ENCODE data around the gene TM9SF4.
"Not testable (repeated sequence)": the region's sequence is repeated elsewhere in the genome, so short reads cannot be mapped to it uniquely, and the experiment has no call there.

The TM9SF4 gene

DNA sequence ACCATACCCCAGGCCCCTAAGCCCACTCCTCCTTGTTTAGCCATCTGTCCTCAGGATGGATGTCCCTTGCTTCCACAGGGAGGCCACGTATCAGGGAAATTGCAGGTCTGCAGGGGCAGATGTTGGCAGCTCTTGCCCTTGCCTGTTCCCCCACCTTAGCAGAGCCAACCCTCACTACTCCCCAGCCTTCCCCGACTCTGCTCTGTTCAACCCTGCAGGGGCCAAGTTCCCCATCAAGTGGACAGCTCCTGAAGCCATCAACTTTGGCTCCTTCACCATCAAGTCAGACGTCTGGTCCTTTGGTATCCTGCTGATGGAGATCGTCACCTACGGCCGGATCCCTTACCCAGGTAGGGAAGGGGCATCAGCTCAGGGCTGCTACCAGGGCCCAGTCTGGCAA lies 10.7 kb upstream of the TM9SF4 start:
- no peak for DNase-seq

GRCh38 chr20:32108814-32109391 lies 611 bp upstream of the TM9SF4 start:
- no peak for DNase-seq

DNA sequence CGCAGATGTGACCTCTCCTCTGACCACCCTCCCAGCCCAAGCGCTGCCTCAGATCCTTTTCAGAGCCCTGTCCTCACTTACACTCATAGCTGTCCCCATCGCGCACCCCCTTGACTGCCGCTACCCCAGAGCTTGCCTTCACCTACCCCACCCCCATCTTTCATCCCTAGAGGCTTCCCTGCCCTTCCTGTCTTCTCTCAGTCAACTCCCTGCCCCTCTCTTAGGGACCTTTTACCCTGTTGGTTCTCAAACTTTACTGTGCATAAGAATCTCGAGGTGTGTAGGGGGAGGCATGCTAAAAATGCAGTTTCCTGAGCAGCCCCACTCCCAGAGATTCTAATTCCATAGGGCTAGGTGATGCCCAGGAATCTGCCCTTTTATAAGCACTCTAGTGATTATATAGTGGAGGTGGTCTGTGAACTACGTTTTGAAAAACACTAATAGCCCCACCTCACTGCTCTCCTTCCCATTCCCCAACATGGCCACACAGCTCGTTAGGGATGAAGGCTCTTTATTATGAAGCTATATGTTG lies 725 bp downstream of the TM9SF4 start:
- no peak for DNase-seq

DNA sequence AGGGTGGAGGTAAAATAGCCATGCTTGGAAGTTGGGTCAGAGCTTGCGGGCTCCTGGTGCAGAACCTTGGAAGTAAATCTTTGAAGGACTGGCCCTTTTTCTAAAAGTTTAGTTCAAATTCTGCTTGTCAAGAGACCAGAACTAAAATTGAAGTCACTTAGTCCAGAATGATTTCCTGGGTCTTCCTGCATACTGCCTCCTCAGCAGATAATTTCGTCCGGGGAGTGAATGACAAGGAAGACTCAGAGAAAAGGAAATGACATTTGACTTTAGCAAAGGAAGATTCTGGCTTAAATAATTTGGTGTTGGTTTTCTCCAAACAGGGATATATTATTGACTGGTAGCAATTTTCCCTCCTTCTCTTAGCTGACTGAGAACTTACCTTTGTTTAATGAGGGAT lies 1.2 kb downstream of the TM9SF4 start:
- no peak for DNase-seq

GRCh38 chr20:32111156-32111686 lies 1.7 kb downstream of the TM9SF4 start:
- no peak for DNase-seq

GRCh38 chr20:32111753-32112152 lies 2.2 kb downstream of the TM9SF4 start:
- DNase-seq, result no peak

GRCh38 chr20:32112841-32113240 lies 3.3 kb downstream of the TM9SF4 start:
- DNase-seq, result no peak

- no peak for DNase-seq
Measured at GRCh38 chr20:32113591-32114260, 4.2 kb downstream of the TM9SF4 start.

DNA sequence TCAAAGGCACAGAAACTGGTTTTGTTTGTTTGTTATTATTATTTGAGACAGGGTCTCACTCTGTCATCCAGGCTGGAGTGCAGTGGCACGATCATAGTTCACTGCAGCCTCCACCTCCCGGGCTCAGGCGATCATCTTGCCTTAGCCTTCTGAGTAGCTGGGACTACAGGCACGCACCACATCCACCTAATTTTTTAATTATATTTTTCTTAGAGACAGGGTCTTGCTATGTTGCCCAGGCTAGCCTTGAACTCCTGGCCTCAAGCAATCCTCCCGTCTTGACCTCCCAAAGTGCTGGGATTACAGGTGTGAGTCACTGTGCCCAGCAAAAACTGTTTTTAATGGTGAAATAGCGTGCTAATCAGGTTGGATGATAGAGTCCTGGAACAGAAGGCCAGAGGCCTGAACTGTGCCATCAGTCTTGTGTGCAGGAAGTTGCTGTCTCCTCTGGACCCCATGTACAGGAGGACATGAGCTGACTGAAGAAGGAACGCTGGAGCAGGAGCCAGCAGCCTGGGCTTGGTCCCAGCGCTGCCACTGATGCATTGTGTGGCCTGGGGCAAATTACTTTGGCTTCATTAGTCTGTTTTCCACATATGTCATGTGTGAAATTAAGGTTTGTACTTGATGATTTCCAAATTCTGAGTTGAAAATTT lies 4.9 kb downstream of the TM9SF4 start:
- no peak for DNase-seq

- no peak for DNase-seq
Measured at GRCh38 chr20:32115211-32115767, 5.8 kb downstream of the TM9SF4 start.

GRCh38 chr20:32116079-32116521 lies 6.6 kb downstream of the TM9SF4 start:
- DNase-seq, result no peak

GRCh38 chr20:32116796-32117195 lies 7.3 kb downstream of the TM9SF4 start:
- not testable (repeated sequence) for DNase-seq

DNA sequence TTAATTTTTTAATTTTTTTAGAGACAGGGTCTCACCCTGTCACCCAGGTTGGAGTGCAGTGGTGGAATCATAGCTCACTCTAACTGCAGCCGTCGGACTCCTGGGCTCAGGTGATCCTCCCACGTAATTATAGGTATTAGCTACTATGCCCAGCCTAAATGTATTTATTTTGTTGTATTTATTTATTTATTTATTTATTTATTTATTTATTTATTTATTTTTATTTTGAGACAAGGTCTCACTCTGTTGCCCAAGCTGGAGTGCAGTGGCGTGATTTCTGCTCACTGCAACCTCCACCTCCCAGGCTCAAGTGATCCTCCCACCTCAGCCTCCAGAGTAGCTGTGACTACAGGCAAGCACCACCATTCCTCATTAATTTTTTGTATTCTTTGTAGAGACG lies 8.9 kb downstream of the TM9SF4 start:
- DNase-seq, result not testable (repeated sequence)

DNA sequence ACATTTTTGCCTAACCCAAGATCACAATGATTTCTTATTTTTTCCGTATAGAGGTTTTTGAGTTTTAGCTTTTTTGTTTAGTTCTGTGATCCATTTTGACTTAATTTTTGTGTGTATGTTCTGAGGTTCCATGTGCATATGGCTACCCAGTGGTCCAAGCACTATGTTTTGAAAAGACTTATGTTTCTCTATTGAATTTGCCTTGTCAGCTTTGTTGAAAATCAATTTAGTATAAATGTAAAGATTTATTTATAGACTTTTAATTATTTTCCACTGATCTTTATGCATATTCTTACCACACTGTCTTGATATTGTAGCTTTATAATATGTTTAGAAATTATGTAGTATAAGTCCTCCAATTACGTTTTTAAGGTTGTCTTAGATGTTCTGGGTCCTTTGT lies 10.2 kb downstream of the TM9SF4 start:
- no peak for DNase-seq

GRCh38 chr20:32121908-32122307 lies 12.4 kb downstream of the TM9SF4 start:
- not testable (repeated sequence) for DNase-seq

GRCh38 chr20:32123088-32123487 lies 13.6 kb downstream of the TM9SF4 start:
- DNase-seq, result no peak

DNA sequence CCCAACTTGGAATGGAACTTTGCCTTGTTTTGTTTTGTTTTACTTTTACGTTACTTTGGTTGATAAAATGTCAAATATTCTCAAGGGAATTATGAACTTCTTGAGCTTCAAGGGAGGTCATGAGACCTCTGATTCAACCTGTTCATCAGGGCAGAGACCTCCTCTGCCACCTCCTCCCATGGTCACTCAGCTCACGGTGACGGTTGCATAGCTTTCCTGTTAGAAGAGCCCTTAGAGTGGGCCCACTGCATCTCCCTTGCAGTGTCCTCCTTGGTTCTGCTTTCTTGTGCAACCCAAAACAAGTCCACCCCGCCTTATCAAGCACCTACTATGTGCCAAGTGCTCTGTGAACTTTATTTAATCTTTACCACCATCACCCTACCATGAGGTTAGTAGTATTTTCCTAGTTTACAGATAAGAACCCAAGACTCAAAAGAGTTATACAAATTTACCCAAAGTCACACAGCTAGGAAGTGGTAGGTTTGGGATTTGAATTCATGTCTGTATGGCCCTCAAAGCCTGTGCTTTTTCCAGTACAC lies 15.5 kb downstream of the TM9SF4 start:
- DNase-seq, result no peak

DNA sequence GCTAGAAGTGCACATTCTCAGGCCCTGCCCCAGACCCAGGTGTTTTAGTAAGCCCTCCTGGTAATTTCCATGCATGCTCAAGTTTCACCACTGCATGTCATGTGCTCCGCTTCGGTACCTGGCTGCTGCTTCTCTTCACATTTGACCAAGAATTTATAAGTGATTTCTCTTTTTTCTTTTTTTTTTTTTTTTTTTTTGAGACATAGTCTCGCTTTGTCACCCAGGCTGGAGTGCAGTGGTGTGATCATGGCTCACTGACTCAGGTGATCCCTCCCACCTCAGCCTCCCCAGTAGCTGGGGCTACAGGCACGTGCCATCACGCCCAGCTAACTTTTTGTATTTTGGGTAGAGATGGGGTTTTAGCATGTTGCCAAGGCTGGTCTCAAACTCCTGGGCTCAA lies 16.0 kb downstream of the TM9SF4 start:
- no peak for DNase-seq

DNA sequence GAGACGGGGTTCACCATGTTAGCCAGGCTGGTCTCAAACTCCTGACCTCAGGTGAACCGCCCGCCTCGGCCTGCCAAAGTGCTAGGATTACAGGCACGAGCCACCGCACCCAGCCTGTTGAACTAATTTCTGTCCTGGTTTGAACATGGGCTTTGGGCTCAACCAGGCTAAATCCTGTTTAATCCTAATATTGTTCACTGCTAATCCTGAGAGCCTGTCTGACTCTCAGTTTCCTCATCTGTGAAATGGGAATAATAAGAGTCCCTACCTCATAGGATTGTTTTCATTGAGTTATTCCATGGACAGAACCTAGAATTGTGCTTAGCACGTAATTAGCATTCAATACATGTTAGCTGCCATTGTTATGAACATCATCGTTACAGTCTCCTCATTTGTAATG lies 17.4 kb downstream of the TM9SF4 start:
- no peak for DNase-seq

DNA sequence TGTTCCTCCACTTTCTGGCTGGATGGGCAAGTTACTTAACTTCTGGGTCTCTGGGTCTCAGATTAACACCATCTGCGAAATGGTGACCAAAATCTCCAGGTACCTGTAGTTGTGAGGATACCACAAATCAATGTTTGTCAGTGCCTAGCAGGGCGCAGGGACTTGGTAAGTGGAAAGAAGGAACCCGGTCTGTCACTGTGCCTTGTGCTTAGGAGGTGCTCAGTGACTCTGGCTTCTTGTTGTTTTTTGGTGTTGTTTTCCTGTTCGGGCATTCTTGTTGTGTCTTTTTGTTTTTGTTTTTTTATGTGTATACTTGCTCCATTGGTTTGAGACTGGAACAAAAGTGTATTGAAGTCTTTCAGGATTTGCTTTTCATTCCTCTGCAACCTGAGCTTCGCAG lies 17.8 kb downstream of the TM9SF4 start:
- no peak for DNase-seq

DNA sequence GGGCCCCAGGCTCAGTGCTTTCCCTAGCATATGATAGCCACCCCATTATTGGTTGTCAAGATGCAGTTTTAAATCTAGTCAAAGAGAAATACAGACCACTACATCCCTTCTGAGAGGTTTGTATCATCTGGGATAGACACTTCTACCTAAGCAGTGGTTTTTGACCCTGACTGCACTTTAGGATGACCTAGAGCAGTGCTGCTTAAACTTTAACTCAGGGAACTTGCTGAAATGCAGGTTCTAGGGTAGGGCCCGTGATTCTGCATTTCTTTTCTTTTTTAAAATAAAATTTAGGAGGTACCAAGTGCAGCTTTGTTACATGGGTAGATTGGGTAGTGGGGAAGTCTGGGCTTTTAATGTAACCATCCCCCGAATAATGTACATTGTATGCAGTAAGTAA lies 18.7 kb downstream of the TM9SF4 start:
- no peak for DNase-seq

- DNase-seq, result no peak
Measured at GRCh38 chr20:32129863-32130262, 20.3 kb downstream of the TM9SF4 start.

GRCh38 chr20:32130352-32130751 lies 20.8 kb downstream of the TM9SF4 start:
- no peak for DNase-seq

All from right forelimb (tissue), 1 donor.